HCT116 (cell line): Measurements from ENCODE around the gene CNTNAP2. TPM values are rescaled to one million over a fixed set of nuclear protein-coding genes. Genes with fewer than 3 reads are reported as not detected.

ENCODE experiments used
- ATAC-seq: fragments of 200-7000 bp; cut with Tn5 transposase; 2 replicates; pipeline ENCODE4 v1.9.1; 2020; ENCODE audit warnings: mild to moderate bottlenecking, moderate library complexity
- BruUV-seq: library from RNA; stranded (reverse); fragments of 400-500 nt; replicated peaks from 2 replicates; lab custom pipeline; 2021; lab: Mats Ljungman, UMichigan
- CTCF ChIA-PET: fragments of 300-600 bp; sonication (Branson Sonifier 250); formaldehyde crosslinking; loops from one replicate; lab custom pipeline; 2021; ENCODE audit warnings: antibody characterized with exemption; lab: Charles Lee
- POLR2A ChIA-PET: fragments of 300-600, 350-600 bp; sonication (Branson Sonifier 250); formaldehyde crosslinking; loops from one replicate; lab custom pipeline; 2021; ENCODE audit warnings: antibody characterized with exemption; lab: Charles Lee
- RAD21 ChIA-PET, 2 experiments: fragments of 300-600 bp; sonication (Branson Sonifier 250); formaldehyde crosslinking; loops; one replicate each; lab custom pipeline; 2023; ENCODE audit warnings: low total read pairs in 2 of 2; ENCODE audit not compliant: uncharacterized antibody in 2 of 2, unreplicated experiment in 2 of 2, low non-redundant PET in 1 of 2; lab: Charles Lee
- DNase-seq: peaks from one replicate; pipeline ENCODE4 v3.0.0-alpha.2; 2010; ENCODE audit warnings: low read depth, low spot score
- H2AFZ ChIP-seq: fragments of 200-600 bp; shearing (Covaris generic), sonication (generic); 2 replicates; pipeline ENCODE4 v1.6.1; 2017; ENCODE audit warnings: low read depth, mixed run types, mixed read lengths, antibody characterized with exemption, low read length; ENCODE audit not compliant: poor library complexity, severe bottlenecking
- H3K27ac ChIP-seq: 2 replicates; pipeline ENCODE4 v1.5.1; 2012; ENCODE audit warnings: low read depth, low read length
- H3K27me3 ChIP-seq: fragments of 200-600 bp; sonication (generic); 2 replicates; pipeline ENCODE4 v1.6.1; 2016; ENCODE audit warnings: mixed run types, low read length, mixed read lengths; ENCODE audit not compliant: insufficient read depth
- H3K36me3 ChIP-seq, 2 experiments: fragments of 200-500 bp in 1 of 2; fragments of 200-600 bp in 1 of 2; sonication (Bioruptor generic) in 1 of 2; sonication (generic) in 1 of 2; 2 replicates each; pipeline versions ENCODE4 v1.5.1 to v1.6.1; 2014 to 2016; ENCODE audit warnings: low read length in 2 of 2, inconsistent platforms in 1 of 2, mixed read lengths in 1 of 2, mixed run types in 1 of 2; ENCODE audit not compliant: insufficient read depth in 2 of 2, control insufficient read depth in 1 of 2
- H3K4me1 ChIP-seq, 2 experiments: fragments of 200-600 bp in 1 of 2; sonication (generic) in 1 of 2; 2 replicates each; pipeline versions ENCODE4 v1.5.1 to v1.6.1; 2012 to 2017; ENCODE audit warnings: low read length in 2 of 2, inconsistent platforms in 1 of 2, mild to moderate bottlenecking in 1 of 2, mixed read lengths in 1 of 2, mixed run types in 1 of 2, moderate library complexity in 1 of 2; ENCODE audit not compliant: insufficient read depth in 2 of 2, control insufficient read depth in 1 of 2
- H3K4me2 ChIP-seq: fragments of 200-600 bp; sonication (generic); 2 replicates; pipeline ENCODE4 v1.6.1; 2017; ENCODE audit warnings: mixed run types, low read length, mixed read lengths
- H3K4me3 ChIP-seq, 2 experiments: fragments of 200-600 bp in 1 of 2; sonication (generic) in 1 of 2; replicated peaks in 1 of 2; 2 replicates each; pipeline ENCODE4 v1.5.1; 2011 to 2016; ENCODE audit warnings: low read length in 2 of 2, control low read depth in 1 of 2, low read depth in 1 of 2, mild to moderate bottlenecking in 1 of 2, mixed read lengths in 1 of 2, mixed run types in 1 of 2
- H3K79me2 ChIP-seq: fragments of 200-600 bp; sonication (generic); 2 replicates; pipeline ENCODE4 v1.6.1; 2017; ENCODE audit warnings: mild to moderate bottlenecking, mixed run types, low read length, moderate library complexity, mixed read lengths; ENCODE audit not compliant: insufficient read depth
- H3K9ac ChIP-seq: fragments of 200-600 bp; sonication (generic); 2 replicates; pipeline ENCODE4 v1.6.1; 2016; ENCODE audit warnings: low read length, mixed read lengths
- H3K9me2 ChIP-seq: fragments of 200-600 bp; sonication (generic), shearing (Covaris generic); 2 replicates; pipeline ENCODE4 v1.6.1; 2017; ENCODE audit warnings: mixed run types, mild to moderate bottlenecking, moderate library complexity; ENCODE audit not compliant: insufficient read depth
- H3K9me3 ChIP-seq, 2 experiments: fragments of 200-500 bp in 1 of 2; fragments of 200-600 bp in 1 of 2; sonication (Bioruptor generic) in 1 of 2; sonication (generic) in 1 of 2; 2 replicates each; pipeline ENCODE4 v1.6.1; 2014 to 2017; ENCODE audit warnings: low read length in 2 of 2, mixed read lengths in 2 of 2, inconsistent platforms in 1 of 2, low read depth in 1 of 2, mild to moderate bottlenecking in 1 of 2, mixed run types in 1 of 2, moderate library complexity in 1 of 2; ENCODE audit not compliant: control insufficient read depth in 1 of 2, insufficient read depth in 1 of 2
- H4K20me1 ChIP-seq: fragments of 200-600 bp; sonication (generic), shearing (Covaris generic); 2 replicates; pipeline ENCODE4 v1.6.1; 2017; ENCODE audit warnings: mixed run types, mild to moderate bottlenecking, moderate library complexity; ENCODE audit not compliant: insufficient read depth
- EGR1 ChIP-seq: IDR thresholded peaks from 2 replicates; pipeline ENCODE4 v1.6.1; 2012; ENCODE audit warnings: low read depth
- ELF1 ChIP-seq: IDR thresholded peaks from 2 replicates; pipeline ENCODE4 v1.6.1; 2012; ENCODE audit warnings: low read depth, borderline replicate concordance
- EZH2 ChIP-seq: fragments of 200-600 bp; sonication (generic); IDR thresholded peaks from 2 replicates; pipeline ENCODE4 v1.6.1; 2017; ENCODE audit warnings: antibody characterized with exemption, mixed run types
- EZH2phosphoT487 ChIP-seq: fragments of 200-600 bp; IDR thresholded peaks from 2 replicates; pipeline ENCODE4 v1.6.1; 2018; ENCODE audit warnings: antibody characterized with exemption, borderline replicate concordance
- FOSL1 ChIP-seq: IDR thresholded peaks from 2 replicates; pipeline ENCODE4 v1.6.1; 2012; ENCODE audit warnings: low read depth
- JUND ChIP-seq: IDR thresholded peaks from 2 replicates; pipeline ENCODE4 v1.6.1; 2012
- MAX ChIP-seq: IDR thresholded peaks from 2 replicates; pipeline ENCODE4 v1.6.1; 2012
- POLR2A ChIP-seq: IDR thresholded peaks from 2 replicates; pipeline ENCODE4 v1.7.0; 2011; ENCODE audit warnings: borderline replicate concordance; ENCODE audit not compliant: insufficient read depth, insufficient read length; ENCODE audit errors: extremely low read depth
- POLR2AphosphoS5 ChIP-seq: IDR thresholded peaks from 2 replicates; pipeline ENCODE4 v1.6.1; 2011; ENCODE audit warnings: mild to moderate bottlenecking, low read depth, low read length, moderate library complexity
- REST ChIP-seq: IDR thresholded peaks from 2 replicates; pipeline ENCODE4 v1.6.1; 2012; ENCODE audit warnings: low read depth
- SIN3A ChIP-seq: IDR thresholded peaks from 2 replicates; pipeline ENCODE4 v1.6.1; 2012; ENCODE audit warnings: low read depth
- TCF7L2 ChIP-seq: IDR thresholded peaks from 2 replicates; pipeline ENCODE4 v1.7.0; 2011; ENCODE audit warnings: borderline replicate concordance, inconsistent platforms; ENCODE audit not compliant: insufficient read depth, insufficient read length; ENCODE audit errors: extremely low read depth
- ZBTB33 ChIP-seq: IDR thresholded peaks from 2 replicates; pipeline ENCODE4 v1.6.1; 2011; ENCODE audit warnings: mild to moderate bottlenecking, low read length, moderate library complexity; ENCODE audit not compliant: insufficient replicate concordance; ENCODE audit errors: extremely low read depth
- ZFX ChIP-seq: fragments of 450-650 bp; IDR thresholded peaks from 2 replicates; pipeline ENCODE4 v1.6.1; 2017
- ZNF274 ChIP-seq: fragments of 200-500 bp; sonication (Bioruptor generic); IDR thresholded peaks from 2 replicates; pipeline ENCODE4 v1.6.1; 2014; ENCODE audit warnings: mild to moderate bottlenecking, low read depth, low read length, inconsistent platforms
- intact Hi-C: fragments of 100-400 bp; cut with micrococcal nuclease; formaldehyde crosslinking; loops from 2 replicates; pipeline ENCODE4 v1.10.0; 2022
- total RNA-seq: library from RNA; stranded (reverse); gene quantifications from one replicate; pipeline ENCODE4 v1.2.1, GENCODE V29; 2021; ENCODE audit not compliant: unreplicated experiment

Gene CNTNAP2
- total RNA-seq, 1 experiment from 2014 or later: 0.37 TPM

GRCh38 chr7:147804032-147804431 is 1687.4 kb downstream of the CNTNAP2 start:
- Histone ChIP-seq H3K9ac (no peak overlapping the region), H3K79me2 (no peaks in the 10 kb centered on the region), H3K27ac (no peak overlapping the region), H3K36me3 (no peaks in the 10 kb centered on the region), H2AFZ (no peak overlapping the region), H3K4me2 (no peak overlapping the region), H4K20me1 (no peaks in the 10 kb centered on the region), H3K4me1 (no peaks in the 10 kb centered on the region), H3K9me2 (no peaks in the 10 kb centered on the region), H3K27me3 (no peaks in the 10 kb centered on the region), H3K4me3 (no peak overlapping the region), H3K9me3 (peaks cover 9 to 14% of the 10 kb centered on the region in 2 experiments; a peak in 2 of 4 replicates)
- no peak for DNase-seq
- POLR2A ChIA-PET: no interaction called here
- BruUV-seq: no TSS peak
- RAD21 ChIA-PET: no interaction called here
- no peak for ATAC-seq
- intact Hi-C loops: no loop called here
- no peak for TF ChIP-seq FOSL1
- no peak for TF ChIP-seq POLR2AphosphoS5
- TF ChIP-seq ZFX: no peak
- TF ChIP-seq REST: no peak
- TF ChIP-seq ZNF274: no peak
- no peak for TF ChIP-seq TCF7L2
- TF ChIP-seq EZH2phosphoT487: no peak
- TF ChIP-seq MAX: no peak
- no peak for TF ChIP-seq JUND
- no peak for TF ChIP-seq EZH2
- no peak for TF ChIP-seq SIN3A
- no peak for TF ChIP-seq POLR2A
- no peak for TF ChIP-seq EGR1
- no peak for TF ChIP-seq ELF1
- no peak for TF ChIP-seq ZBTB33
- CTCF ChIA-PET: no interaction called here
